GM23338 (cell line): ENCODE results near the gene PLPP2. TPM values are rescaled to one million over a fixed set of nuclear protein-coding genes. Genes with fewer than 3 reads are reported as not detected.

Experiments used
- ATAC-seq: fragments of 200-7000 bp; cut with Tn5 transposase; 3 replicates; pipeline ENCODE4 v1.9.1; 2020
- DNase-seq: peaks from one replicate; pipeline ENCODE4 v3.0.0-alpha.2; 2015; ENCODE audit warnings: low spot score
- H2AFZ ChIP-seq: fragments of 200-600 bp; sonication (generic); 2 replicates; pipeline ENCODE4 v1.8.0; 2016; ENCODE audit warnings: antibody characterized with exemption, mild to moderate bottlenecking, moderate library complexity
- H3F3A ChIP-seq: fragments of 200-600 bp; sonication (generic); replicated peaks from 2 replicates; pipeline ENCODE4 v1.8.0; 2017; ENCODE audit warnings: antibody characterized with exemption, mixed run types, low read depth
- H3K27ac ChIP-seq: fragments of 200-600 bp; sonication (generic); 2 replicates; pipeline ENCODE4 v1.6.1; 2016; ENCODE audit warnings: low read depth
- H3K27me3 ChIP-seq: fragments of 200-600 bp; sonication (generic); 2 replicates; pipeline ENCODE4 v1.8.0; 2016; ENCODE audit warnings: mild to moderate bottlenecking, mixed run types, moderate library complexity; ENCODE audit not compliant: insufficient read depth
- H3K36me3 ChIP-seq: fragments of 200-600 bp; sonication (generic); 2 replicates; pipeline ENCODE4 v1.8.0; 2016; ENCODE audit warnings: mild to moderate bottlenecking; ENCODE audit not compliant: insufficient read depth
- H3K4me1 ChIP-seq: fragments of 200-600 bp; sonication (generic); 2 replicates; pipeline ENCODE4 v1.8.0; 2016; ENCODE audit warnings: mild to moderate bottlenecking, moderate library complexity; ENCODE audit not compliant: insufficient read depth
- H3K4me2 ChIP-seq: fragments of 200-600 bp; sonication (generic); 2 replicates; pipeline ENCODE4 v1.7.1; 2017; ENCODE audit warnings: mixed run types
- H3K4me3 ChIP-seq: fragments of 200-600 bp; sonication (generic); 2 replicates; pipeline ENCODE4 v1.6.1; 2016; ENCODE audit warnings: mixed run types
- H3K79me2 ChIP-seq: fragments of 200-600 bp; sonication (generic); replicated peaks from 2 replicates; pipeline ENCODE4 v1.8.0; 2017; ENCODE audit warnings: mild to moderate bottlenecking; ENCODE audit not compliant: insufficient read depth
- H3K9me2 ChIP-seq: fragments of 200-600 bp; sonication (generic); 2 replicates; pipeline ENCODE4 v1.8.0; 2017; ENCODE audit not compliant: insufficient read depth
- H4K20me1 ChIP-seq: fragments of 200-600 bp; sonication (generic); replicated peaks from 2 replicates; pipeline ENCODE4 v1.8.0; 2017; ENCODE audit warnings: mild to moderate bottlenecking; ENCODE audit not compliant: insufficient read depth
- H3K27ac Mint-ChIP-seq: 2 replicates; pipeline ENCODE4 v1.8.0; 2020; ENCODE audit warnings: inconsistent platforms, mild to moderate bottlenecking, moderate library complexity, mixed read lengths
- H3K27me3 Mint-ChIP-seq: 3 replicates; pipeline ENCODE4 v1.8.0; 2022; ENCODE audit warnings: low read depth, mild to moderate bottlenecking, moderate library complexity, mixed read lengths, inconsistent platforms; ENCODE audit not compliant: insufficient read depth, poor library complexity
- H3K36me3 Mint-ChIP-seq: 3 replicates; pipeline ENCODE4 v1.8.0; 2021; ENCODE audit warnings: low read depth, mild to moderate bottlenecking, inconsistent platforms, moderate library complexity, mixed read lengths
- H3K4me1 Mint-ChIP-seq: 3 replicates; pipeline ENCODE4 v1.8.0; 2020; ENCODE audit warnings: mild to moderate bottlenecking, inconsistent platforms, mixed read lengths
- H3K4me3 Mint-ChIP-seq: 3 replicates; pipeline ENCODE4 v1.8.0; 2021; ENCODE audit warnings: moderate library complexity, mild to moderate bottlenecking, inconsistent platforms, mixed read lengths
- H3K9me3 Mint-ChIP-seq: 3 replicates; pipeline ENCODE4 v1.8.0; 2020; ENCODE audit warnings: moderate library complexity, mild to moderate bottlenecking, inconsistent platforms, mixed read lengths
- CREB1 ChIP-seq: fragments of 250-450 bp; sonication (Bioruptor Pico); IDR thresholded peaks from 2 replicates; pipeline ENCODE4 v1.5.0; 2020; ENCODE audit warnings: low read depth, mild to moderate bottlenecking, moderate library complexity
- CTCF ChIP-seq, 2 experiments: fragments of 200-600 bp in 1 of 2; sonication (generic) in 1 of 2; conservative IDR thresholded peaks; 2 replicates each; pipeline versions ENCODE4 v1.5.1 to v1.6.1; 2016 to 2017; ENCODE audit warnings: antibody characterized with exemption in 2 of 2, low read depth in 2 of 2, mild to moderate bottlenecking in 2 of 2, moderate library complexity in 1 of 2
- ETS1 ChIP-seq: IDR thresholded peaks from 2 replicates; pipeline ENCODE4 v1.6.1; 2016; ENCODE audit warnings: antibody characterized with exemption
- EZH2phosphoT487 ChIP-seq: fragments of 200-600 bp; sonication (generic); IDR thresholded peaks from one replicate; pipeline ENCODE4 v1.8.1; 2018; ENCODE audit warnings: antibody characterized with exemption; ENCODE audit not compliant: unreplicated experiment
- JUNB ChIP-seq: IDR thresholded peaks from one replicate; pipeline ENCODE4 v1.6.1; 2016; ENCODE audit warnings: antibody characterized with exemption; ENCODE audit not compliant: unreplicated experiment
- NANOG ChIP-seq: IDR thresholded peaks from 2 replicates; pipeline ENCODE4 v1.6.1; 2016; ENCODE audit warnings: antibody characterized with exemption, borderline replicate concordance
- POLR2AphosphoS5 ChIP-seq: IDR thresholded peaks from 2 replicates; pipeline ENCODE4 v1.6.1; 2016; ENCODE audit warnings: antibody characterized with exemption, low read depth
- REST ChIP-seq: IDR thresholded peaks from one replicate; pipeline ENCODE4 v1.6.1; 2018; ENCODE audit warnings: antibody characterized with exemption; ENCODE audit not compliant: unreplicated experiment
- STAT1 ChIP-seq: IDR thresholded peaks from one replicate; pipeline ENCODE4 v1.6.1; 2016; ENCODE audit warnings: antibody characterized with exemption; ENCODE audit not compliant: unreplicated experiment
- ZNF114 ChIP-seq: fragments of 250-450 bp; sonication (Bioruptor Pico); IDR thresholded peaks from 2 replicates; pipeline ENCODE4 v1.5.0; 2020; ENCODE audit warnings: mild to moderate bottlenecking, moderate library complexity
- ZNF331 ChIP-seq: fragments of 250-450 bp; sonication (Bioruptor Pico); IDR thresholded peaks from 2 replicates; pipeline ENCODE4 v1.5.0; 2020; ENCODE audit warnings: low read depth, mild to moderate bottlenecking, moderate library complexity
- ZNF462 ChIP-seq: fragments of 250-450 bp; sonication (Bioruptor Pico); IDR thresholded peaks from 2 replicates; pipeline ENCODE4 v1.5.0; 2020; ENCODE audit warnings: mild to moderate bottlenecking, moderate library complexity
- polyA plus RNA-seq: library from polyadenylated mRNA; unstranded; fragments of >200 nt; fragmentation: Nextera tagmentation; extraction: Ambion mirVana; gene quantifications from 2 replicates; pipeline ENCODE4 v1.2.1, GENCODE V29; 2016
- total RNA-seq: library from RNA; depleted of rRNA; stranded (reverse); fragments of >200 nt; shearing (Covaris generic); gene quantifications from 2 replicates; pipeline ENCODE4 v1.2.3, GENCODE V29; 2014

PLPP2 gene
- total and polyA plus RNA-seq, 2 experiments from 2014 or later: 58.3 to 82.6 TPM

- TF ChIP-seq CTCF (conservative IDR thresholded peaks at IDR 0.05; ENCODE audit: low read depth in 2 of 2) (no peak), ZNF462 (CRISPR knock-in tag) (no peak), POLR2AphosphoS5 (no peak), EZH2phosphoT487 (no peak), CREB1 (no peak), NANOG (no peak), ETS1 (no peak), ZNF331 (CRISPR knock-in tag) (no peak), STAT1 (no peak), JUNB (no peak), ZNF114 (CRISPR knock-in tag) (no peak), REST (no peak)
Measured at GRCh38 chr19:273393-273792, 17.8 kb downstream of the PLPP2 start.

More at GRCh38 chr19:273393-273792, 17.8 kb downstream of the PLPP2 start:
- Histone ChIP-seq H3K4me2 (no peak overlapping the region), H3F3A (no peaks in the 10 kb centered on the region), H2AFZ (no peak overlapping the region), H4K20me1 (no peaks in the 10 kb centered on the region), H3K4me1 (peaks cover 6% of the 10 kb centered on the region), H3K27me3 (peaks cover 6% of the 10 kb centered on the region), H3K9me2 (no peaks in the 10 kb centered on the region), H3K27ac (no peak overlapping the region), H3K79me2 (no peaks in the 10 kb centered on the region), H3K4me3 (no peak overlapping the region), H3K36me3 (no peaks in the 10 kb centered on the region)
- no peaks in the 10 kb centered on the region; the same call in 1 of the 3 replicates for H3K36me3 Mint-ChIP-seq
- no peak for ATAC-seq
- H3K9me3 Mint-ChIP-seq: no peaks in the 10 kb centered on the region; the same call in 2 of the 3 replicates
- no peak overlapping the region for H3K4me3 Mint-ChIP-seq
- DNase-seq: no peak
- peaks cover 11% of the 10 kb centered on the region for H3K4me1 Mint-ChIP-seq
- H3K27me3 Mint-ChIP-seq: peaks cover 4% of the 10 kb centered on the region
- H3K27ac Mint-ChIP-seq: no peak overlapping the region
